ENCODE results near the gene EYS.

Gene EYS

GRCh38 chr6:64404396-64404795, 1302.6 kb downstream of the EYS start:
- no peak for TF ChIP-seq CTCF (IDR thresholded peaks at IDR 0.05; ENCODE audit: unreplicated experiment in 3 of 3)
- H3K27me3 Mint-ChIP-seq (ENCODE audit: low read depth): no peaks in the 10 kb centered on the region
- no peak overlapping the region for H3K4me3 Mint-ChIP-seq
- H3K27ac Mint-ChIP-seq: no peak overlapping the region
- no peaks in the 10 kb centered on the region for H3K4me1 Mint-ChIP-seq
- H3K36me3 Mint-ChIP-seq (ENCODE audit: low read depth): no peaks in the 10 kb centered on the region
- H3K9me3 Mint-ChIP-seq: peaks cover 6% of the 10 kb centered on the region

GRCh38 chr6:64383277-64383676, 1323.7 kb downstream of the EYS start:
- peak overlapping the region in 1 of 3 experiments; percentile 32 for H3K27ac Mint-ChIP-seq
- H3K4me1 Mint-ChIP-seq: no peaks in the 10 kb centered on the region
- H3K27me3 Mint-ChIP-seq (ENCODE audit: low read depth): no peaks in the 10 kb centered on the region
- H3K36me3 Mint-ChIP-seq (ENCODE audit: low read depth): no peaks in the 10 kb centered on the region
- TF ChIP-seq CTCF (IDR thresholded peaks at IDR 0.05; ENCODE audit: unreplicated experiment in 3 of 3): no peak
- no peak overlapping the region for H3K4me3 Mint-ChIP-seq
- no peaks in the 10 kb centered on the region for H3K9me3 Mint-ChIP-seq

GRCh38 chr6:64376394-64376793, 1330.6 kb downstream of the EYS start:
- Mint-ChIP-seq H3K27ac (no peak overlapping the region), H3K36me3 (ENCODE audit: low read depth) (no peaks in the 10 kb centered on the region), H3K9me3 (peaks cover 11% of the 10 kb centered on the region), H3K27me3 (ENCODE audit: low read depth) (no peaks in the 10 kb centered on the region), H3K4me1 (no peaks in the 10 kb centered on the region), H3K4me3 (no peak overlapping the region)
- no peak for TF ChIP-seq CTCF (IDR thresholded peaks at IDR 0.05; ENCODE audit: unreplicated experiment in 3 of 3)

GRCh38 chr6:64357430-64357829, 1349.6 kb downstream of the EYS start:
- TF ChIP-seq CTCF (IDR thresholded peaks at IDR 0.05; ENCODE audit: unreplicated experiment in 3 of 3): no peak

GRCh38 chr6:64347411-64347810, 1359.6 kb downstream of the EYS start:
- Mint-ChIP-seq H3K27ac (no peak overlapping the region), H3K27me3 (ENCODE audit: low read depth) (no peaks in the 10 kb centered on the region)

More at GRCh38 chr6:64357430-64357829, 1349.6 kb downstream of the EYS start:
- Mint-ChIP-seq H3K27ac (no peak overlapping the region), H3K4me3 (no peak overlapping the region), H3K4me1 (no peaks in the 10 kb centered on the region), H3K36me3 (ENCODE audit: low read depth) (no peaks in the 10 kb centered on the region), H3K9me3 (no peaks in the 10 kb centered on the region), H3K27me3 (ENCODE audit: low read depth) (no peaks in the 10 kb centered on the region)

More at GRCh38 chr6:64347411-64347810, 1359.6 kb downstream of the EYS start:
- no peaks in the 10 kb centered on the region for H3K4me1 Mint-ChIP-seq
- H3K4me3 Mint-ChIP-seq: no peak overlapping the region
- no peak for TF ChIP-seq CTCF (IDR thresholded peaks at IDR 0.05; ENCODE audit: unreplicated experiment in 3 of 3)
- H3K9me3 Mint-ChIP-seq: peaks cover 5% of the 10 kb centered on the region
- no peaks in the 10 kb centered on the region for H3K36me3 Mint-ChIP-seq (ENCODE audit: low read depth)

Data from nephron (organoid).